Kidney (tissue), 14 donors: ENCODE results near the gene TEAD3. TPM values are rescaled to one million over a fixed set of nuclear protein-coding genes. Genes with fewer than 3 reads are reported as not detected.
A peak's percentile ranks its signal among the peaks of the same experiment; 100 is the strongest.

Source experiments
- DNase-seq, 5 donors: peaks; one replicate each; pipeline ENCODE4 v3.0.0-alpha.2; 2013 to 2020
- FAIRE-seq: peaks from 2 replicates; lab custom pipeline; 2012; peaks lifted over from hg19 to GRCh38; lab: Jason Lieb, UNC
- H3K27ac ChIP-seq, 2 donors: one replicate each; pipeline ENCODE4 v1.7.0; 2013; ENCODE audit warnings: low read depth in 2 of 2, low read length in 2 of 2, inconsistent platforms in 1 of 2
- H3K27me3 ChIP-seq: one replicate; pipeline ENCODE4 v1.7.1; 2013; ENCODE audit warnings: low read length, inconsistent platforms; ENCODE audit not compliant: control insufficient read depth, insufficient read depth
- H3K36me3 ChIP-seq, 3 donors: one replicate each; pipeline versions ENCODE4 v1.7.0 to v1.7.1; 2013; ENCODE audit warnings: low read length in 3 of 3, control low read depth in 1 of 3, inconsistent platforms in 1 of 3; ENCODE audit not compliant: insufficient read depth in 3 of 3, control insufficient read depth in 2 of 3
- H3K4me1 ChIP-seq, 3 donors: one replicate each; pipeline versions ENCODE4 v1.7.0 to v1.7.1; 2013; ENCODE audit warnings: low read length in 3 of 3, inconsistent platforms in 1 of 3, low read depth in 1 of 3; ENCODE audit not compliant: control insufficient read depth in 2 of 3, insufficient read depth in 2 of 3
- H3K4me3 ChIP-seq, 3 donors: one replicate each; pipeline versions ENCODE4 v1.7.0 to v1.8.1; 2013; ENCODE audit warnings: low read length in 3 of 3, control low read depth in 1 of 3, inconsistent platforms in 1 of 3
- H3K9ac ChIP-seq, 3 donors: one replicate each; pipeline versions ENCODE4 v1.7.0 to v1.7.1; 2013; ENCODE audit warnings: low read length in 3 of 3, control low read depth in 1 of 3, inconsistent platforms in 1 of 3
- H3K9me3 ChIP-seq, 3 donors: one replicate each; pipeline versions ENCODE4 v1.7.0 to v1.7.1; 2013; ENCODE audit warnings: low read length in 3 of 3, control low read depth in 1 of 3, inconsistent platforms in 1 of 3; ENCODE audit not compliant: control insufficient read depth in 2 of 3, insufficient read depth in 1 of 3
- intact Hi-C: fragments of 100-400 bp; cut with DNase I; formaldehyde crosslinking; loops from one replicate; pipeline ENCODE4 v1.11.1; 2022
- polyA plus RNA-seq: library from polyadenylated mRNA; stranded (reverse); fragments of 350-450 nt; fragmentation: Illumina TruSeq; extraction: RNeasy Lipid Tissue Mini Kit (QIAGEN cat#74804); gene quantifications from one replicate; pipeline ENCODE4 v1.2.3, GENCODE V29; 2014; ENCODE audit warnings: low read depth, low replicate concordance; ENCODE audit not compliant: insufficient read depth
- total RNA-seq: library from RNA; stranded (reverse); fragmentation: NEBNext Ultra II Directional; extraction: Animal tissue kit (Norgen Biotek cat#: 25700); gene quantifications from one replicate; pipeline ENCODE4 v1.2.1, GENCODE V29; 2021
- TF ChIP-seq, protein P1 (sequence below): IDR thresholded peaks from 3 replicates; pipeline ENCODE4 v1.5.1; 2012; ENCODE audit warnings: mild to moderate bottlenecking, moderate library complexity, borderline replicate concordance; ENCODE audit not compliant: insufficient read depth; ENCODE audit errors: extremely low read depth
- donor health status: control.
- donor health status: control.
- donor health status: control.
- donor health status: control.
- donor health status: control.
- donor health status: DM: yes; HTN: yes; CAD: no.
- donor health status: Normal renal cell carcinoma (clear cell type).

The TEAD3 gene
- total and polyA plus RNA-seq, 2 donors from 2014 or later: 11.3 to 18.0 TPM

DNA sequence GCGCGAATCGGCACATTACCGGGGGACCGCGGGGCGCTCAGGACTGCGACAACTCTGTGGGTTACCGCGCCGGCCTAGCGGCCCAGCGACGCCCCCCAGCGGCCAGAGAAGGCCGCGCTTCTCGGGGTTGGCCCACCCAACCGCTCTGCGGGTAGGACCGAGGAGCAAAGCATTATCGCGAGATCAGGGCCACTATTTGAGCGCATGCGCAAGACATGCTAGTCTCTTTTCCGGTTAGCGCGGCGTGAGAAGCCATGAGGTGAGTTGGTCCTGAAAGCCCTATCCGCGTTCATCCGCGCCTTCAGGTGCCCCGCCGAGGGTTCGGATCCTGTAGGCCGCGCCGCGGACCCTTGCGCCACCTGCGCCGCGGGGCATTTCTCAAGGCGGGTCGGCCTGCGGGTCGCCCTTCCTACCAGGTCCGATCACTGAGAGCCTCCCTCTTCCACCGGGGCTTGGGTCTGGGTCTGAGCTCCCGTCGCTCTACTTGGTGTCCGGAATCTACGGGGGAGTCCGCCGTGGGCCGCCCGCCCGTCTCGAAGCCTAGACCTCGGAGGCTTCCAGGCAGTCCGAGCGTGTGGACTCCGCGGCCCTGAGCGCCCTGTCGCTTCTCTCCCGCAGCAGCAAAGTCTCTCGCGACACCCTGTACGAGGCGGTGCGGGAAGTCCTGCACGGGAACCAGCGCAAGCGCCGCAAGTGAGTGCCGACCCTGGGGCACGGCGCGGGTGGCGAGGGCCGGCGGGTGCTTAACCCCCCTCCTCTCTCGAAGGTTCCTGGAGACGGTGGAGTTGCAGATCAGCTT lies 28.5 kb downstream of the TEAD3 start, which contains the start of gene RPL10A:
TSS of gene RPL10A (plus strand) at position 221 of the 799 bp plus-strand sequence. CDS start at position 255, 34 bp downstream.
- TF ChIP-seq, protein P1, sequence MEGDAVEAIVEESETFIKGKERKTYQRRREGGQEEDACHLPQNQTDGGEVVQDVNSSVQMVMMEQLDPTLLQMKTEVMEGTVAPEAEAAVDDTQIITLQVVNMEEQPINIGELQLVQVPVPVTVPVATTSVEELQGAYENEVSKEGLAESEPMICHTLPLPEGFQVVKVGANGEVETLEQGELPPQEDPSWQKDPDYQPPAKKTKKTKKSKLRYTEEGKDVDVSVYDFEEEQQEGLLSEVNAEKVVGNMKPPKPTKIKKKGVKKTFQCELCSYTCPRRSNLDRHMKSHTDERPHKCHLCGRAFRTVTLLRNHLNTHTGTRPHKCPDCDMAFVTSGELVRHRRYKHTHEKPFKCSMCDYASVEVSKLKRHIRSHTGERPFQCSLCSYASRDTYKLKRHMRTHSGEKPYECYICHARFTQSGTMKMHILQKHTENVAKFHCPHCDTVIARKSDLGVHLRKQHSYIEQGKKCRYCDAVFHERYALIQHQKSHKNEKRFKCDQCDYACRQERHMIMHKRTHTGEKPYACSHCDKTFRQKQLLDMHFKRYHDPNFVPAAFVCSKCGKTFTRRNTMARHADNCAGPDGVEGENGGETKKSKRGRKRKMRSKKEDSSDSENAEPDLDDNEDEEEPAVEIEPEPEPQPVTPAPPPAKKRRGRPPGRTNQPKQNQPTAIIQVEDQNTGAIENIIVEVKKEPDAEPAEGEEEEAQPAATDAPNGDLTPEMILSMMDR: peak; percentile 88
- Histone ChIP-seq H3K9ac (peak within 1 kb of the TSS; percentile 57 to 97 (median 82)), H3K9me3 (no peaks in the 10 kb centered on the region), H3K36me3 (peaks cover 0 to 18% (median 7%) of the 10 kb centered on the region in 3 donors), H3K27ac (peak within 1 kb of the TSS; percentile 94 to 95), H3K4me3 (peak within 1 kb of the TSS; percentile 75 to 92 (median 75)), H3K4me1 (peaks cover 3 to 14% (median 12%) of the 10 kb centered on the region in 3 donors), H3K27me3 (no peaks in the 10 kb centered on the region)
- peak; percentile 97 to 99 (median 98) for DNase-seq
- FAIRE-seq: no peak
- intact Hi-C loops: no loop called here

DNA sequence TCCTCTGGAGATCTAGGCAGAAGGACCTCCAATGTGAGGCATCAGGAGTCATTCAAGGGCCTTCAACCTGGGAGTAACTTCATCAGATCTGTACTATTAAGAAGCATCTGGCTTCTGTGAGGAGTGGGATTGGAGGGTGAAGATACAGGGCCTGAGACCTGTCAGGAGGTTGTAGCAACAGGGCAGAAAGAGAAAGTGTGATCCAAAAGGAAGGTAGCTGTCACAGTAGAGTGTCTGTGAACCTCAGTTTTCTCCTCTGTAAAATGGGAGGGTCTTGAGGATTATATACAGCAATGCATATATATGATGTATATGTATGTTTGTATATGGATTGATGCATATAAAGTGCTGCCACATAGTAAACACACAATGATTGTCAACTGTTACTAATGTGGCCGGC lies 31.2 kb downstream of the TEAD3 start:
- H3K4me3 ChIP-seq: no peak overlapping the region
- peaks cover 0 to 10% (median 3%) of the 10 kb centered on the region in 3 donors for H3K36me3 ChIP-seq
- TF ChIP-seq, protein P1: no peak
- no peaks in the 10 kb centered on the region for H3K9me3 ChIP-seq
- DNase-seq (no peak), FAIRE-seq (no peak)
- intact Hi-C loops: no loop called here
- no peak overlapping the region for H3K27ac ChIP-seq
- H3K4me1 ChIP-seq: peaks cover 3 to 14% (median 9%) of the 10 kb centered on the region in 3 donors
- H3K9ac ChIP-seq: no peak overlapping the region
- no peaks in the 10 kb centered on the region for H3K27me3 ChIP-seq

DNA sequence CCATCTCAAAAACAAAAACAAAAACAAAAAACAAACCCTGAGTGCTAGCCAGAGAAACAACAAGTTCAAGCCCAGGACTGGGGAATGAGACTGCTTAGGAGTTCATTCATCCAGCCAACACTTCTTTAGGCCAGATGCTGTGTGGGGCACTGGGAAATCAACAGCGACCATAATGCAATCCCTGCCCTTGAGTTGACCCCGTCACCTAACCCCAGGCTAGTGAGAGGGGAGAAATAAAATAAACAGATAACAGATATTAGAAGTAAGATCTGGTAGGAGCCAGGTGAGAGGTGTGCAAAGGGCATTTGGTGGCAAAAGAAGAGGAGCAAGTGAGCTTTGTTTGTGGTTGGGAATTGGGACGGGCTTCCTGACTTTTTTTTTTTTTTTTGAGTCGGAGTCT lies 33.6 kb downstream of the TEAD3 start:
- intact Hi-C loops: no loop called here
- no peaks in the 10 kb centered on the region for H3K9me3 ChIP-seq
- H3K27ac ChIP-seq: no peak overlapping the region
- peaks cover 0 to 2% (median 0%) of the 10 kb centered on the region in 3 donors for H3K36me3 ChIP-seq
- DNase-seq: no peak
- FAIRE-seq: no peak
- H3K9ac ChIP-seq: no peak overlapping the region
- H3K4me1 ChIP-seq: peaks cover 0 to 6% (median 4%) of the 10 kb centered on the region in 3 donors
- TF ChIP-seq, protein P1: no peak
- H3K4me3 ChIP-seq: no peak overlapping the region
- no peaks in the 10 kb centered on the region for H3K27me3 ChIP-seq
